ENCODE results near the gene IGF1R.

Gene IGF1R

GRCh38 chr15:98724494-98724893, 76.2 kb downstream of the IGF1R start:
- no peaks in the 10 kb centered on the region for H3K9me3 ChIP-seq (ENCODE audit: control insufficient read depth, insufficient read depth, low read length)
- DNase-seq (ENCODE audit: low read depth, low spot score), result no peak
- peaks cover 18% of the 10 kb centered on the region for H3K4me1 ChIP-seq (ENCODE audit: control insufficient read depth, insufficient read depth, low read length)
- no CpG with 5 or more reads among the region's 9 CpGs for WGBS (ENCODE audit: insufficient coverage, insufficient read length)
- no peak overlapping the region for H3K27ac ChIP-seq (ENCODE audit: low read length)
- no peak overlapping the region for H3K4me3 ChIP-seq (ENCODE audit: low read length)
- 0 out of 2 replicates have a peak, but pooled peaks cover 2% of the 10 kb centered on the region for H3K36me3 ChIP-seq (ENCODE audit: control insufficient read depth, insufficient read depth, low read length)
- H3K27me3 ChIP-seq (ENCODE audit: control insufficient read depth, insufficient read depth, low read length), result no peaks in the 10 kb centered on the region

GRCh38 chr15:98725874-98726273, 77.5 kb downstream of the IGF1R start:
- WGBS (ENCODE audit: insufficient coverage, insufficient read length), result no CpG with 5 or more reads among the region's 5 CpGs
- peaks cover 14% of the 10 kb centered on the region for H3K4me1 ChIP-seq (ENCODE audit: control insufficient read depth, insufficient read depth, low read length)

GRCh38 chr15:98727115-98728040, 79.0 kb downstream of the IGF1R start:
- Histone ChIP-seq H3K4me3 (ENCODE audit: low read length) (no peak overlapping the region), H3K36me3 (ENCODE audit: control insufficient read depth, insufficient read depth, low read length) (no peaks in the 10 kb centered on the region), H3K9me3 (ENCODE audit: control insufficient read depth, insufficient read depth, low read length) (no peaks in the 10 kb centered on the region), H3K27me3 (ENCODE audit: control insufficient read depth, insufficient read depth, low read length) (no peaks in the 10 kb centered on the region), H3K4me1 (ENCODE audit: control insufficient read depth, insufficient read depth, low read length) (peaks cover 21% of the 10 kb centered on the region), H3K27ac (ENCODE audit: low read length) (no peak overlapping the region)
- DNase-seq (ENCODE audit: low read depth, low spot score), result no peak
- no CpG with 5 or more reads among the region's 20 CpGs for WGBS (ENCODE audit: insufficient coverage, insufficient read length)

More at GRCh38 chr15:98725874-98726273, 77.5 kb downstream of the IGF1R start:
- DNase-seq (ENCODE audit: low read depth, low spot score), result no peak
- no peaks in the 10 kb centered on the region for H3K27me3 ChIP-seq (ENCODE audit: control insufficient read depth, insufficient read depth, low read length)
- H3K9me3 ChIP-seq (ENCODE audit: control insufficient read depth, insufficient read depth, low read length), result no peaks in the 10 kb centered on the region
- no peak overlapping the region for H3K4me3 ChIP-seq (ENCODE audit: low read length)
- no peak overlapping the region for H3K27ac ChIP-seq (ENCODE audit: low read length)
- H3K36me3 ChIP-seq (ENCODE audit: control insufficient read depth, insufficient read depth, low read length), result 0 out of 2 replicates have a peak, but pooled peaks cover 2% of the 10 kb centered on the region

- DNase-seq (ENCODE audit: low read depth, low spot score), result no peak
- H3K27me3 ChIP-seq (ENCODE audit: control insufficient read depth, insufficient read depth, low read length), result no peaks in the 10 kb centered on the region
- H3K27ac ChIP-seq (ENCODE audit: low read length), result no peak overlapping the region
- peaks cover 20% of the 10 kb centered on the region for H3K4me1 ChIP-seq (ENCODE audit: control insufficient read depth, insufficient read depth, low read length)
- no CpG with 5 or more reads among the region's 13 CpGs for WGBS (ENCODE audit: insufficient coverage, insufficient read length)
- H3K36me3 ChIP-seq (ENCODE audit: control insufficient read depth, insufficient read depth, low read length), result no peaks in the 10 kb centered on the region
- H3K4me3 ChIP-seq (ENCODE audit: low read length), result no peak overlapping the region
- H3K9me3 ChIP-seq (ENCODE audit: control insufficient read depth, insufficient read depth, low read length), result no peaks in the 10 kb centered on the region
Measured at GRCh38 chr15:98728082-98728810, 79.9 kb downstream of the IGF1R start.

GRCh38 chr15:98728811-98729160, 80.4 kb downstream of the IGF1R start:
- no CpG with 5 or more reads among the region's 2 CpGs for WGBS (ENCODE audit: insufficient coverage, insufficient read length)
- DNase-seq (ENCODE audit: low read depth, low spot score), result no peak
- Histone ChIP-seq H3K36me3 (ENCODE audit: control insufficient read depth, insufficient read depth, low read length) (no peaks in the 10 kb centered on the region), H3K4me1 (ENCODE audit: control insufficient read depth, insufficient read depth, low read length) (peaks cover 20% of the 10 kb centered on the region), H3K27me3 (ENCODE audit: control insufficient read depth, insufficient read depth, low read length) (no peaks in the 10 kb centered on the region), H3K27ac (ENCODE audit: low read length) (no peak overlapping the region), H3K4me3 (ENCODE audit: low read length) (no peak overlapping the region), H3K9me3 (ENCODE audit: control insufficient read depth, insufficient read depth, low read length) (no peaks in the 10 kb centered on the region)

GRCh38 chr15:98729446-98730042, 81.2 kb downstream of the IGF1R start:
- Histone ChIP-seq H3K9me3 (ENCODE audit: control insufficient read depth, insufficient read depth, low read length) (no peaks in the 10 kb centered on the region), H3K36me3 (ENCODE audit: control insufficient read depth, insufficient read depth, low read length) (no peaks in the 10 kb centered on the region), H3K27ac (ENCODE audit: low read length) (no peak overlapping the region), H3K27me3 (ENCODE audit: control insufficient read depth, insufficient read depth, low read length) (no peaks in the 10 kb centered on the region), H3K4me3 (ENCODE audit: low read length) (no peak overlapping the region), H3K4me1 (ENCODE audit: control insufficient read depth, insufficient read depth, low read length) (peaks cover 20% of the 10 kb centered on the region)
- WGBS (ENCODE audit: insufficient coverage, insufficient read length), result no CpG with 5 or more reads among the region's 3 CpGs
- DNase-seq (ENCODE audit: low read depth, low spot score), result no peak

- no peak overlapping the region for H3K27ac ChIP-seq (ENCODE audit: low read length)
- no CpG with 5 or more reads among the region's 13 CpGs for WGBS (ENCODE audit: insufficient coverage, insufficient read length)
- no peaks in the 10 kb centered on the region for H3K9me3 ChIP-seq (ENCODE audit: control insufficient read depth, insufficient read depth, low read length)
- H3K4me1 ChIP-seq (ENCODE audit: control insufficient read depth, insufficient read depth, low read length), result peaks cover 20% of the 10 kb centered on the region
- H3K4me3 ChIP-seq (ENCODE audit: low read length), result no peak overlapping the region
- no peak for DNase-seq (ENCODE audit: low read depth, low spot score)
- H3K36me3 ChIP-seq (ENCODE audit: control insufficient read depth, insufficient read depth, low read length), result no peaks in the 10 kb centered on the region
- no peaks in the 10 kb centered on the region for H3K27me3 ChIP-seq (ENCODE audit: control insufficient read depth, insufficient read depth, low read length)
Measured at GRCh38 chr15:98730860-98731711, 82.7 kb downstream of the IGF1R start.

- Histone ChIP-seq H3K27ac (ENCODE audit: low read length) (no peak overlapping the region), H3K4me1 (ENCODE audit: control insufficient read depth, insufficient read depth, low read length) (peaks cover 20% of the 10 kb centered on the region), H3K36me3 (ENCODE audit: control insufficient read depth, insufficient read depth, low read length) (no peaks in the 10 kb centered on the region), H3K27me3 (ENCODE audit: control insufficient read depth, insufficient read depth, low read length) (no peaks in the 10 kb centered on the region), H3K4me3 (ENCODE audit: low read length) (no peak overlapping the region), H3K9me3 (ENCODE audit: control insufficient read depth, insufficient read depth, low read length) (no peaks in the 10 kb centered on the region)
- WGBS (ENCODE audit: insufficient coverage, insufficient read length), result no CpG with 5 or more reads among the region's 9 CpGs
- DNase-seq (ENCODE audit: low read depth, low spot score), result no peak
Measured at GRCh38 chr15:98731712-98732450, 83.5 kb downstream of the IGF1R start.

GRCh38 chr15:98733098-98733497, 84.8 kb downstream of the IGF1R start:
- Histone ChIP-seq H3K4me3 (ENCODE audit: low read length) (no peak overlapping the region), H3K36me3 (ENCODE audit: control insufficient read depth, insufficient read depth, low read length) (no peaks in the 10 kb centered on the region), H3K9me3 (ENCODE audit: control insufficient read depth, insufficient read depth, low read length) (no peaks in the 10 kb centered on the region), H3K4me1 (ENCODE audit: control insufficient read depth, insufficient read depth, low read length) (peaks cover 19% of the 10 kb centered on the region; the same call in 1 of the 2 replicates), H3K27me3 (ENCODE audit: control insufficient read depth, insufficient read depth, low read length) (no peaks in the 10 kb centered on the region), H3K27ac (ENCODE audit: low read length) (no peak overlapping the region)
- no peak for DNase-seq (ENCODE audit: low read depth, low spot score)
- no CpG with 5 or more reads among the region's 5 CpGs for WGBS (ENCODE audit: insufficient coverage, insufficient read length)
